T47D (cell line): ENCODE data around the gene IGFBP5.

Experiments used
- DNase-seq, 2 experiments: peaks; one replicate each; pipeline versions ENCODE4 v3.0.0 to v3.0.0-alpha.2; 2011 to 2012; ENCODE audit warnings: low read depth in 1 of 2, low spot score in 1 of 2
- JUND ChIP-seq: IDR thresholded peaks from 2 replicates; pipeline ENCODE4 v1.6.1; 2012; ENCODE audit warnings: low read depth
- in situ Hi-C: cut with HindIII; loops from 2 replicates; pipeline ENCODE4 v1.10.0; 2016; ENCODE audit warnings: low sequenced_read_pairs, low pct_unique_long_range_greater_than_20kb

IGFBP5 gene

DNA sequence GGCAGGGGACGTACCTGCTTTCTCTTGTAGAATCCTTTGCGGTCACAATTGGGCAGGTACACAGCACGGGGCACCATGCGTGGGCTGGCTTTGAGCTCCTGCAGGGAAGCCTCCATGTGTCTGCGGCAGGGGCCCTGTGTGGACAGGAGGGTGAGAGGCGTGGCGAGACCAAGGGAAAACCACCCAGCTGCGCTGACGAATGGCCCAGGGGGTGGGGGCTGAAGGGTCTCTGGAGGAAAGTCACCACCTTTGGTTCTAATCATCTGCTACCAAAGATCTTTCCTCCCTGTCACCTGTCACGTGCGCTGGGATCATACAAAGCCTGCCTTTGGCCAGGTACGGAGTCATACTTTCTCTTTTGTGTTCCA lies 17.3 kb downstream of the IGFBP5 start:
- TF ChIP-seq JUND: no peak
- no peak for DNase-seq
- in situ Hi-C loops: no loop called here

GRCh38 chr2:216677439-216678097 lies 17.8 kb downstream of the IGFBP5 start:
- no peak for DNase-seq
- TF ChIP-seq JUND: no peak
- in situ Hi-C loops: no loop called here

DNA sequence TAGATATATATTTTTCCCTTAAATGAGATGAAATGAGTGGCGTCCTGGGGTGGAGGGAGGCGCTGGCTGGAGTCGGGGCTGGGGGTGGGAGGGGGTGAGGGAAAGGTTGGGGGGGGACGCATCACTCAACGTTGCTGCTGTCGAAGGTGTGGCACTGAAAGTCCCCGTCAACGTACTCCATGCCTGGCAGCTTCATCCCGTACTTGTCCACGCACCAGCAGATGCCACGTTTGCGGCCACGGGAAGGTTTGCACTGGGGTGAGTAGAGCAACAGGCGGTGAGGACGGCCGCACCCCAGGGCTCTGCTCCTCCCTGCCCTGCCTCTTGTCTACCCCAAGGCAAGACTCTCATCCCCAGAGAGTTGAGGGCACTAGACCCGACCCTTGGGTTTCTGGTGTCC lies 18.7 kb downstream of the IGFBP5 start:
- no peak for DNase-seq
- TF ChIP-seq JUND: no peak
- in situ Hi-C loops: no loop called here

DNA sequence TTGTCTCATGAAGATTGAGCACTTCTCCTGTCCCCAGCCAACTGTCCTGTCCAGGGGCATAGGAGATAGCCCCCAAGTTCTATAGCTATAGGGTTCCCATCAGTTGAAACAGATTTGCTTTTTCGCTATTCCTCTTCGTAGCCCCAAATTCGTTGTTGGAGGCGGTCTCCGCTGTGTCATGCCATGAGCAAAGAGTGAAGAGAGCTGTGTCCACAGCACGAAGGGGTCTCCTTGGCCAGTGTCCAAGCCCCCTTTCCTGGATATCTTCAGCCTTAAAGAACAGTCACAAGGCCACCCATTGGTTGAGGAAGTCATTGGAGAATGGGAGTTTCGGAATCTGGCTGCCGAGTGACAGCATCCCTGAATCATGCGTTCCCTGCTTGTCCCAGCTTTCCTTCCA lies 21.0 kb downstream of the IGFBP5 start:
- in situ Hi-C loops: no loop called here
- TF ChIP-seq JUND: no peak
- DNase-seq: no peak

- no peak for TF ChIP-seq JUND
- in situ Hi-C loops: no loop called here
- DNase-seq: no peak
Observed at GRCh38 chr2:216673609-216674008, 21.7 kb downstream of the IGFBP5 start.

- in situ Hi-C loops: no loop called here
- no peak for TF ChIP-seq JUND
- no peak for DNase-seq
Observed at GRCh38 chr2:216673021-216673420, 22.3 kb downstream of the IGFBP5 start.

GRCh38 chr2:216672466-216672865 lies 22.9 kb downstream of the IGFBP5 start:
- TF ChIP-seq JUND: no peak
- in situ Hi-C loops: no loop called here
- no peak for DNase-seq

DNA sequence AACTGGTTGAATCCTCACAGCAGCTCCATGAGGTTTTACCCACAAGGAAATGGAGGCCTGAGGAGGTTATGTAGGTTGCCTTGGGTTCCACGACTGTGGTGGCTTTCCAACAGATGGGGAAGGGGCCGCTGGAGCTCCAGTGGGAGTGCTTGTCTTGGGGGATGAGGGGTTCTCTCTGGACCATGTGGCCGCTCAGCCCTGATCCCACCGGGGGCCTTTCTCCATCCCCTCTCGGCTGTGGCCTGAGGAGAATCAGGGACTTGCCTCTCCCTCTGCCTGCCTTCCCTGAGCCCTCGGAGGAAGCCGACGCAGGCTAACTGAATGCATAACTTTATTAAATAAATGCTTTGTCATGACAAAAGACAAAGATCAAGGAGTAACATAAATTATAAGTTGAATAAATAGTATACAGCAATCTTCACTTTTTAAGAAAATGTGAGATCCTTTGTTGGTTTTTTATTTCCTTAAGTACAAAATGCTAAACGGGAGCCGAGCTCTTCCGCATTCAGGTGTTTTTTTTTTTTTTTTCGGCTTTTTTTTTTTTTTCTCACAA lies 23.5 kb downstream of the IGFBP5 start:
- TF ChIP-seq JUND: no peak
- no peak for DNase-seq
- in situ Hi-C loops: no loop called here

- no peak for DNase-seq
- in situ Hi-C loops: no loop called here
Observed at GRCh38 chr2:216671081-216671411, 24.3 kb downstream of the IGFBP5 start.

DNA sequence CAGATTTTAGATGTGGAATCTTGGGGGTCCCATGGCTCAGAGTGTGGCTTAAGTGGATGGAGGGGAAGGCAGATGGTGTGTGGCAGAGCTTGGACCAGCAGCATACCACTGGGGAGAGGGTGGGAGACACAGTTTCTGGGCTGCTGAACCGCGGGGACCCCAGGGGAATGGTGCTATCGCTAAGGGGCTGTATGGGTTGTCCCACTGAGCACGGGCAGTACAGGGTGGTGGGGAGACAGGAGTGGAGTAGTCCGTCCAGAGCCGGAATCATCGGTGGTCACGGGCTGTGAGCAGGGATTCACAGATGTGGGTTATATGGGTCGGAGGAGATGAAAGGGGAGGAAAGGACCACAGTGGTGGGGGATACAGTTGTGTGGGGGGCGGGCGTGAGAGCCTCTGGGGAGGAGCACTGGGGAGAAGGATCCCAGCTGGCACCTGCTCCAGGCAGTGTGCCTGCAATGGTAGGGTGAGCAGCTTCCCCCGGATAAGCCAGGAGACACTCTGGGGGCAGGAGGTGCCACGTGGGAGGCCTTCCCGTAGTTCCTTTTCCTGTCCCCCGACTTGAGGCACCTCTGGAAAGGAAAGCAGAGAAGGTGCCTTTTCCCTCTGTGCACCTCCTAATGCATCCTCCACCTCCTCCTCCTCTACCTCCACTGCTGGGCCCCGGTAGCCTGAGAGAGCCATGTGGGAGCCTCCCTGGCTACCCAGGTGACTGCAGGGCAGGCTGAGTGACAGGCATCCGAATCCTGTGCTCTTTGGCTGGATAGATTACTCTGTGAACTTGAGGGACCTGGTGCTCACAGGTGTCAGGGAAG lies 24.9 kb downstream of the IGFBP5 start:
- TF ChIP-seq JUND: no peak
- DNase-seq: peak; percentile 40 to 77
- in situ Hi-C loops: no loop called here

More at GRCh38 chr2:216671081-216671411, 24.3 kb downstream of the IGFBP5 start:
- no peak for TF ChIP-seq JUND

- in situ Hi-C loops: no loop called here
- peak; percentile 36 to 83 for DNase-seq
- TF ChIP-seq JUND: no peak
Observed at GRCh38 chr2:216666461-216667233, 28.7 kb downstream of the IGFBP5 start.

DNA sequence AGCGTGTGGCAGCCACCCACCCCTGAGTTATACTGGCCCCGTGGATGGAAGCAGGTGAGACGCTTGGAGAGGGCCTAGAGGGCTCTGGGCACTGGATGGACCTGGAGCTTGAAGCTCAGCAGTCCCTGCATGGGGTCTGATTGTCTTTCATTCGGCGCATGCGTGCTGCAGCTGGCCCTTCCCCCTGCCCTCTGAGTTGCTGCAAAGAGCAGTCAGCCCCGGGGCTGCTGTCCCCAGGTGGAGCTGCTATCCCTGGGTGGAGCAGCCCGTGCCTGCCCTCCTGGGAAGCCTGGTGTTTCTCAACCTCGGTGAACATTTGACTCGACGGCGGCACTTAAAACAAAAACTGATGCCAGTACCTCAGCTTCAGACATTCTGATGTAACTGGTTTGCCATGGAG lies 29.6 kb downstream of the IGFBP5 start:
- TF ChIP-seq JUND: no peak
- in situ Hi-C loops: no loop called here
- DNase-seq: no peak

- peak; percentile 62 to 94 for DNase-seq
- in situ Hi-C loops: no loop called here
- peak; percentile 42; the same call in 1 of the 2 replicates for TF ChIP-seq JUND
Observed at GRCh38 chr2:216665242-216665641, 30.1 kb downstream of the IGFBP5 start.
